GM19372 (cell line): ENCODE data around the gene THYN1.
"Not testable (repeated sequence)": the region's sequence is repeated elsewhere in the genome, so short reads cannot be mapped to it uniquely, and the experiment has no call there.

Experiments
- ATAC-seq: cut with Tn5 transposase; IDR thresholded peaks from one replicate; pipeline ENCODE4 v1.9.1; 2021; ENCODE audit warnings: mild to moderate bottlenecking, low read depth, moderate library complexity; ENCODE audit not compliant: unreplicated experiment

Gene THYN1

GRCh38 chr11:134275534-134276395 lies 22.6 kb upstream of the THYN1 start, which contains the start of gene GLB1L3:
Gene GLB1L3 (plus strand): TSS chr11:134276379. CDS start chr11:134276741, 362 bp downstream.
- peak; percentile 90 for ATAC-seq

- ATAC-seq = no peak
Measured at GRCh38 chr11:134275188-134275533, 22.0 kb upstream of the THYN1 start.

- no peak for ATAC-seq
Measured at GRCh38 chr11:134273317-134273712, 20.2 kb upstream of the THYN1 start.

- ATAC-seq = no peak
Measured at GRCh38 chr11:134272381-134273316, 19.5 kb upstream of the THYN1 start.

- ATAC-seq = no peak
Measured at GRCh38 chr11:134271978-134272377, 18.8 kb upstream of the THYN1 start.

GRCh38 chr11:134270250-134270714 lies 17.1 kb upstream of the THYN1 start:
- ATAC-seq = no peak

- ATAC-seq = no peak
Measured at GRCh38 chr11:134267966-134268365, 14.8 kb upstream of the THYN1 start.

GRCh38 chr11:134267461-134267860 lies 14.3 kb upstream of the THYN1 start:
- ATAC-seq = no peak

- no peak for ATAC-seq
Measured at GRCh38 chr11:134266841-134267251, 13.7 kb upstream of the THYN1 start.

GRCh38 chr11:134266440-134266839 lies 13.3 kb upstream of the THYN1 start:
- ATAC-seq = no peak

GRCh38 chr11:134264966-134265764 lies 12.0 kb upstream of the THYN1 start:
- no peak for ATAC-seq

- ATAC-seq = no peak
Measured at GRCh38 chr11:134261626-134262488, 8.7 kb upstream of the THYN1 start.

- no peak for ATAC-seq
Measured at GRCh38 chr11:134260983-134261382, 7.8 kb upstream of the THYN1 start.

GRCh38 chr11:134260503-134260902 lies 7.4 kb upstream of the THYN1 start:
- no peak for ATAC-seq

GRCh38 chr11:134258577-134258976 lies 5.4 kb upstream of the THYN1 start:
- ATAC-seq = no peak

GRCh38 chr11:134257101-134257500 lies 3.9 kb upstream of the THYN1 start:
- no peak for ATAC-seq

- ATAC-seq = not testable (repeated sequence)
Measured at GRCh38 chr11:134255184-134255561, 2.0 kb upstream of the THYN1 start.

- ATAC-seq = no peak
Measured at GRCh38 chr11:134254433-134255183, 1.5 kb upstream of the THYN1 start.
